Coronary artery (tissue), 2 donors: ENCODE data around the gene INPP4A.
A peak's percentile ranks its signal among the peaks of the same experiment; 100 is the strongest.

Source experiments
- DNase-seq: peaks from one replicate; pipeline ENCODE4 v3.0.0-alpha.2; 2017; ENCODE audit warnings: low spot score
- H3K27ac ChIP-seq, 2 donors: fragments of 200-600 bp; sonication (generic); one replicate each; pipeline ENCODE4 v1.5.1; 2016 to 2019
- H3K4me3 ChIP-seq: fragments of 200-600 bp; sonication (generic); 2 replicates; pipeline ENCODE4 v1.5.1; 2016; ENCODE audit warnings: mild to moderate bottlenecking, moderate library complexity
- TF ChIP-seq, protein P1 (sequence below): fragments of 200-600 bp; sonication (generic); IDR thresholded peaks from one replicate; pipeline ENCODE4 v1.5.1; 2019; ENCODE audit warnings: antibody characterized with exemption

INPP4A gene

GRCh38 chr2:98568161-98568956 lies 123.7 kb downstream of the INPP4A start:
- TF ChIP-seq, protein P1, sequence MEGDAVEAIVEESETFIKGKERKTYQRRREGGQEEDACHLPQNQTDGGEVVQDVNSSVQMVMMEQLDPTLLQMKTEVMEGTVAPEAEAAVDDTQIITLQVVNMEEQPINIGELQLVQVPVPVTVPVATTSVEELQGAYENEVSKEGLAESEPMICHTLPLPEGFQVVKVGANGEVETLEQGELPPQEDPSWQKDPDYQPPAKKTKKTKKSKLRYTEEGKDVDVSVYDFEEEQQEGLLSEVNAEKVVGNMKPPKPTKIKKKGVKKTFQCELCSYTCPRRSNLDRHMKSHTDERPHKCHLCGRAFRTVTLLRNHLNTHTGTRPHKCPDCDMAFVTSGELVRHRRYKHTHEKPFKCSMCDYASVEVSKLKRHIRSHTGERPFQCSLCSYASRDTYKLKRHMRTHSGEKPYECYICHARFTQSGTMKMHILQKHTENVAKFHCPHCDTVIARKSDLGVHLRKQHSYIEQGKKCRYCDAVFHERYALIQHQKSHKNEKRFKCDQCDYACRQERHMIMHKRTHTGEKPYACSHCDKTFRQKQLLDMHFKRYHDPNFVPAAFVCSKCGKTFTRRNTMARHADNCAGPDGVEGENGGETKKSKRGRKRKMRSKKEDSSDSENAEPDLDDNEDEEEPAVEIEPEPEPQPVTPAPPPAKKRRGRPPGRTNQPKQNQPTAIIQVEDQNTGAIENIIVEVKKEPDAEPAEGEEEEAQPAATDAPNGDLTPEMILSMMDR, result no peak
- H3K27ac ChIP-seq, result no peak overlapping the region
- no peak overlapping the region for H3K4me3 ChIP-seq
- no peak for DNase-seq

DNA sequence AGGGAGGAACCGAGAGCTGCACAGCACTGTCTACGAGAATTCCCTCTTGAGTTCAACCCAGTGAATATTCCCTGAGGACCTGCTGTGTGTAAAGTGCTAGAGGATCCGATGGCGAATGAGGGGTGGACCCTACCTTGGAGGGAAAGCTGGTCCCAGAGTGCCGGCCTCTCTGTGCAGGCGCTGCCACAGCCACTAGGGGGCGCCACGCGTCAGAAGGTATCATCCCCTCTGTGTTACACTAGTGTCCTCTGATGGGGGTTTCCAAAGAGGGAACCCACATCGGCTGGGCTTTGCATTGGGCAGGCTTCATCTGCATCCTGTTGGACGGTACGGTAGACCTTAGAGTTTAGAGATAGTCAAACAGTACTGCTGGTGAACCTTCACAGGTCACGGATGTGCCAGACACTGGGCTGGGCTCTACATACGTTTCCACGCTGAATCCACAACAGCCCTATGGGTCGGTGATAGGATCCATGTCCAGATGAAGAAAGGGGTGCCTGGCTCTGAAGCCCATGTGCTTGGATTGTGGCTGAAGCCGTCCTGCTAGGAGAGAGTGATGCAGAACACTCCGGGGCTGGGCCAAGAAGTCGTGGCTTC lies 124.6 kb downstream of the INPP4A start:
- TF ChIP-seq, protein P1, result peak; percentile 58
- DNase-seq, result no peak
- H3K27ac ChIP-seq, result no peak overlapping the region
- H3K4me3 ChIP-seq, result no peak overlapping the region

DNA sequence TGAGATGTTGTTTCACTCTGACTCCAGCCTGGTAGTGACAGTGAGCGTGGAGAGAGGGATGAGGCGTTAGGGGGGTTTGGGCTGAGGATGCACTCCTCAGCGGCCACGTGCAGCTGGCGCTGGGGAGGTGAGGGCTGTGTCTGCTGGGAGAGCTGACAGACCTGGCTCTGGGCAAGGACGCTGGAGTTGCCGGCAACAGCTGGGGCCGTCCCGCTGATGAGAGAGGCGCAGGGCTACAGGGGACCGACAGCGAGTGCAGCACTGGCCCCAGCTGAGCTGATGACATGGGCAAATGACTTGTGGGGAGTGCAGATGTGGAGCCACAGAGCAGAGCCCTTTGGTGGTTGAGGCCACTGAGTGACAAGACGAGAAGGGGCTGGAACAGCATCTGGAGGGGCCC lies 125.3 kb downstream of the INPP4A start:
- no peak for DNase-seq
- Histone ChIP-seq H3K4me3 (no peak overlapping the region), H3K27ac (no peak overlapping the region)
- TF ChIP-seq, protein P1, result no peak

- no peak for DNase-seq
- no peak overlapping the region for H3K4me3 ChIP-seq
- TF ChIP-seq, protein P1, result no peak
- H3K27ac ChIP-seq, result no peak overlapping the region
Measured at GRCh38 chr2:98570356-98570755, 125.7 kb downstream of the INPP4A start.

DNA sequence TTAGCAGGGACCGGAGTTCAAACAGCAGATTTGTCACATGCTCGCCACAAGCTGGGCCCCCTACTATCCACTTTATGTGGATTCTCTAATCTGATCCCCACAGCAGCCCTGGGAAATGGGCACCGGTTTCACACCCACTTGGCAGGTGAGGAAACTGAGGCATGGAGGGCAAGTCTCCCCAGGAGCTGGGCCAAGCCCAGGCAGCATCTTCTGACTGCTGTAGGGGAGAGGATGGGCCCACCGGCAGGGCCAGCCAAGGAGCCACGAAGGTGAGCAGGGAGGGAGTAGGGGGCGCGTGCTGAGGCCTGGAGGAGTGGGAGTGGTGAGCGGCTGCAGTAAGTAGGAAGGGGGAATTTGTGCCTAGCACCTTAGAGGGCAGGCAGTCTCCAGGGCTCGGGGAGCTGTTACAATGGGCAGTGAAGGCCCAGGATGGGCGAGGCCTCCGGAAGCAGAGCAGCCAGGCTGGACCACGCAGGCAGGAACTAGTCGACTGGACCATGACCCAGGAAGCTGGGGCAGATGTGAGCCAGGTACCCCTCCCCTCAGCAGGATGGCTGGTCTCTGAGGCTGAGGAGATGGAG lies 126.6 kb downstream of the INPP4A start:
- H3K4me3 ChIP-seq, result no peak overlapping the region
- no peak for DNase-seq
- no peak overlapping the region for H3K27ac ChIP-seq
- TF ChIP-seq, protein P1, result no peak

- TF ChIP-seq, protein P1, result no peak
- no peak for DNase-seq
- H3K27ac ChIP-seq, result no peak overlapping the region
- H3K4me3 ChIP-seq, result no peak overlapping the region
Measured at GRCh38 chr2:98571796-98572195, 127.1 kb downstream of the INPP4A start.
